AG04450 (cell line): ENCODE data around the gene PTPRB. TPM values are rescaled to one million over a fixed set of nuclear protein-coding genes. Genes with fewer than 3 reads are reported as not detected.

ENCODE experiments used
- CTCF ChIA-PET: fragments of 300-600, 350-600 bp; formaldehyde crosslinking; extraction: SDS; loops from one replicate; lab custom pipeline; 2022; ENCODE audit warnings: antibody characterized with exemption, inconsistent platforms; lab: Charles Lee
- POLR2A ChIA-PET: fragments of 350-600 bp; formaldehyde crosslinking; extraction: SDS; loops from one replicate; lab custom pipeline; 2021; ENCODE audit warnings: antibody characterized with exemption, inconsistent platforms; lab: Yijun Ruan, JAX
- DNase-seq: peaks from one replicate; pipeline ENCODE4 v3.0.0-alpha.2; 2011; ENCODE audit warnings: low read depth, low spot score
- H3K27ac ChIP-seq: one replicate; pipeline ENCODE4 v1.5.1; 2012; ENCODE audit warnings: low read depth, low read length, control low read depth
- H3K27me3 ChIP-seq: one replicate; pipeline ENCODE4 v1.6.0; 2012; ENCODE audit warnings: low read length; ENCODE audit not compliant: control insufficient read depth, insufficient read depth
- H3K4me3 ChIP-seq: 2 replicates; pipeline ENCODE4 v1.5.1; 2011; ENCODE audit warnings: mild to moderate bottlenecking, low read depth, low read length, control low read depth
- H3K9me3 ChIP-seq: 2 replicates; pipeline ENCODE4 v1.5.1; 2012; ENCODE audit warnings: low read length; ENCODE audit not compliant: control insufficient read depth, insufficient read depth
- CTCF ChIP-seq: IDR thresholded peaks from 2 replicates; pipeline ENCODE4 v1.5.1; 2011; ENCODE audit warnings: low read depth, low read length, control low read depth, inconsistent platforms
- polyA plus RNA-seq: library from polyadenylated mRNA; depleted of rRNA; stranded (reverse); fragments of >200 nt; gene quantifications from 2 replicates; pipeline ENCODE4 v1.2.3, GENCODE V29; 2011

PTPRB gene
- polyA plus RNA-seq, 1 experiment, result 0.02 TPM

- no peak for TF ChIP-seq CTCF
- H3K4me3 ChIP-seq, result peak overlapping the region; percentile 45
- H3K27ac ChIP-seq, result no peak overlapping the region
- DNase-seq, result no peak
- no peaks in the 10 kb centered on the region for H3K9me3 ChIP-seq
- peaks cover 12% of the 10 kb centered on the region for H3K27me3 ChIP-seq
- ChIA-PET CTCF (no interaction called here), POLR2A (no interaction called here)
Observed at GRCh38 chr12:70609739-70610491, 27.3 kb downstream of the PTPRB start.

- H3K27me3 ChIP-seq, result peaks cover 10% of the 10 kb centered on the region
- no peaks in the 10 kb centered on the region for H3K9me3 ChIP-seq
- no peak for DNase-seq
- H3K27ac ChIP-seq, result no peak overlapping the region
- no peak for TF ChIP-seq CTCF
- CTCF ChIA-PET, result no interaction called here
- POLR2A ChIA-PET, result no interaction called here
- H3K4me3 ChIP-seq, result no peak overlapping the region
Observed at GRCh38 chr12:70609203-70609602, 28.0 kb downstream of the PTPRB start.

GRCh38 chr12:70608184-70608583, 29.0 kb downstream of the PTPRB start:
- H3K27me3 ChIP-seq, result peaks cover 10% of the 10 kb centered on the region
- no peak overlapping the region for H3K27ac ChIP-seq
- no peaks in the 10 kb centered on the region for H3K9me3 ChIP-seq
- no peak for TF ChIP-seq CTCF
- CTCF ChIA-PET, result no interaction called here
- POLR2A ChIA-PET, result no interaction called here
- DNase-seq, result no peak
- no peak overlapping the region for H3K4me3 ChIP-seq

- DNase-seq, result no peak
- H3K4me3 ChIP-seq, result no peak overlapping the region
- no peaks in the 10 kb centered on the region for H3K9me3 ChIP-seq
- H3K27ac ChIP-seq, result no peak overlapping the region
- peaks cover 10% of the 10 kb centered on the region for H3K27me3 ChIP-seq
- ChIA-PET CTCF (interaction anchor here (1.8 kb wide), 1 partner anchor 30 kb away, joined by 5 read pairs; no protein-coding TSS in a partner anchor), POLR2A (no interaction called here)
- TF ChIP-seq CTCF, result no peak
Observed at GRCh38 chr12:70607107-70607506, 30.1 kb downstream of the PTPRB start.

GRCh38 chr12:70605976-70606375, 31.3 kb downstream of the PTPRB start:
- H3K9me3 ChIP-seq, result no peaks in the 10 kb centered on the region
- ChIA-PET POLR2A (no interaction called here), CTCF (interaction anchor here (0.6 to 1.8 kb wide), 4 partner anchors 29 to 726 kb away, joined by 3 to 5 read pairs (median 3); no protein-coding TSS in a partner anchor)

More at GRCh38 chr12:70605976-70606375, 31.3 kb downstream of the PTPRB start:
- TF ChIP-seq CTCF, result no peak
- Histone ChIP-seq H3K27me3 (peaks cover 10% of the 10 kb centered on the region), H3K27ac (no peak overlapping the region), H3K4me3 (no peak overlapping the region)
- no peak for DNase-seq
